WTC11 (cell line): ENCODE measurements around the gene PGGHG. TPM values are rescaled to one million over a fixed set of nuclear protein-coding genes. Genes with fewer than 3 reads are reported as not detected.

ENCODE experiments used
- ATAC-seq: fragments of 200-7000 bp; cut with Tn5 transposase; 2 replicates; pipeline ENCODE4 v1.10.0; 2021; ENCODE audit warnings: mild to moderate bottlenecking, moderate library complexity
- CTCF ChIA-PET: fragments of 300-600 bp; sonication (Branson Sonifier 250); formaldehyde crosslinking; loops from one replicate; lab custom pipeline; 2021; ENCODE audit warnings: antibody characterized with exemption; lab: Charles Lee
- POLR2A ChIA-PET: fragments of 350-600 bp; sonication (Branson Sonifier 250); formaldehyde crosslinking; loops from one replicate; lab custom pipeline; 2021; ENCODE audit warnings: antibody characterized with exemption; lab: Charles Lee
- DNase-seq: peaks from one replicate; pipeline ENCODE4 v3.0.0; 2021; ENCODE audit warnings: low spot score
- H3K27ac Mint-ChIP-seq: 2 replicates; pipeline ENCODE4 v1.8.0; 2021; ENCODE audit warnings: mixed read lengths
- H3K27me3 Mint-ChIP-seq: 2 replicates; pipeline ENCODE4 v1.8.0; 2021; ENCODE audit warnings: low read depth, mild to moderate bottlenecking, moderate library complexity, mixed read lengths
- H3K36me3 Mint-ChIP-seq: 2 replicates; pipeline ENCODE4 v1.8.0; 2021; ENCODE audit warnings: mixed read lengths
- H3K4me1 Mint-ChIP-seq: 2 replicates; pipeline ENCODE4 v1.8.0; 2022; ENCODE audit warnings: mixed read lengths
- H3K4me3 Mint-ChIP-seq: 2 replicates; pipeline ENCODE4 v1.8.0; 2021; ENCODE audit warnings: mild to moderate bottlenecking, moderate library complexity, mixed read lengths
- H3K9me3 Mint-ChIP-seq: 2 replicates; pipeline ENCODE4 v1.8.0; 2021; ENCODE audit warnings: mixed read lengths
- ATF1 ChIP-seq: sonication (generic); formaldehyde crosslinking; IDR thresholded peaks from 2 replicates; pipeline ENCODE4 v1.8.1; 2023; ENCODE audit warnings: mild to moderate bottlenecking, moderate library complexity, missing genetic modification reagents
- CBFB ChIP-seq: sonication (generic); formaldehyde crosslinking; IDR thresholded peaks from 2 replicates; pipeline ENCODE4 v1.8.1; 2022; ENCODE audit warnings: mild to moderate bottlenecking, low read depth, missing genetic modification reagents
- EMX1 ChIP-seq: fragments of 250-450 bp; sonication (Bioruptor Pico); IDR thresholded peaks from 2 replicates; pipeline ENCODE4 v1.8.0; 2021; ENCODE audit warnings: mild to moderate bottlenecking
- FOXJ3 ChIP-seq: sonication (generic); formaldehyde crosslinking; IDR thresholded peaks from 2 replicates; pipeline ENCODE4 v1.9.0; 2021; ENCODE audit warnings: missing genetic modification reagents, mild to moderate bottlenecking, borderline replicate concordance
- FOXP1 ChIP-seq: sonication (generic); formaldehyde crosslinking; IDR thresholded peaks from 2 replicates; pipeline ENCODE4 v1.8.0; 2022; ENCODE audit warnings: missing genetic modification reagents, mild to moderate bottlenecking, moderate library complexity, borderline replicate concordance
- GRHL2 ChIP-seq: fragments of 250-450 bp; sonication (Bioruptor Pico); IDR thresholded peaks from 2 replicates; pipeline ENCODE4 v1.8.0; 2022; ENCODE audit warnings: mild to moderate bottlenecking, moderate library complexity; ENCODE audit not compliant: insufficient replicate concordance, severe bottlenecking
- JUN ChIP-seq: sonication (generic); formaldehyde crosslinking; IDR thresholded peaks from 2 replicates; pipeline ENCODE4 v1.8.0; 2023; ENCODE audit warnings: mild to moderate bottlenecking, missing genetic modification reagents
- KAT7 ChIP-seq: sonication (generic); formaldehyde crosslinking; IDR thresholded peaks from 2 replicates; pipeline ENCODE4 v1.8.1; 2023; ENCODE audit warnings: missing genetic modification reagents, mild to moderate bottlenecking, borderline replicate concordance
- MYBL2 ChIP-seq: sonication (generic); formaldehyde crosslinking; IDR thresholded peaks from 2 replicates; pipeline ENCODE4 v1.8.1; 2023; ENCODE audit warnings: mild to moderate bottlenecking, moderate library complexity, missing genetic modification reagents
- NFATC4 ChIP-seq: fragments of 250-450 bp; sonication (Bioruptor Pico); IDR thresholded peaks from 2 replicates; pipeline ENCODE4 v1.9.0; 2021; ENCODE audit warnings: mild to moderate bottlenecking
- NFYB ChIP-seq: sonication (generic); formaldehyde crosslinking; conservative IDR thresholded peaks from 2 replicates; pipeline ENCODE4 v1.8.0; 2022; ENCODE audit warnings: low read depth, missing genetic modification reagents
- NR2C2 ChIP-seq: sonication (generic); formaldehyde crosslinking; IDR thresholded peaks from 2 replicates; pipeline ENCODE4 v1.8.0; 2022; ENCODE audit warnings: mild to moderate bottlenecking, missing genetic modification reagents
- NR3C1 ChIP-seq: sonication (generic); formaldehyde crosslinking; conservative IDR thresholded peaks from 2 replicates; pipeline ENCODE4 v1.8.1; 2023; ENCODE audit warnings: low read depth, mild to moderate bottlenecking, missing genetic modification reagents
- OVOL2 ChIP-seq: fragments of 250-450 bp; sonication (Bioruptor Pico); IDR thresholded peaks from 2 replicates; pipeline ENCODE4 v1.9.0; 2021; ENCODE audit warnings: mild to moderate bottlenecking, borderline replicate concordance
- RELA ChIP-seq: sonication (generic); formaldehyde crosslinking; IDR thresholded peaks from 2 replicates; pipeline ENCODE4 v1.8.1; 2022; ENCODE audit warnings: missing genetic modification reagents, mild to moderate bottlenecking, borderline replicate concordance
- SMAD4 ChIP-seq: sonication (generic); formaldehyde crosslinking; IDR thresholded peaks from 2 replicates; pipeline ENCODE4 v1.8.0; 2022; ENCODE audit warnings: mild to moderate bottlenecking, missing genetic modification reagents
- SP1 ChIP-seq: sonication (generic); formaldehyde crosslinking; conservative IDR thresholded peaks from 2 replicates; pipeline ENCODE4 v1.8.1; 2022; ENCODE audit warnings: missing genetic modification reagents
- TEAD1 ChIP-seq: sonication (generic); formaldehyde crosslinking; IDR thresholded peaks from 2 replicates; pipeline ENCODE4 v1.8.0; 2022; ENCODE audit warnings: mild to moderate bottlenecking, missing genetic modification reagents
- ZNF121 ChIP-seq: sonication (generic); formaldehyde crosslinking; IDR thresholded peaks from 2 replicates; pipeline ENCODE4 v1.8.0; 2023; ENCODE audit warnings: missing genetic modification reagents
- ZNF138 ChIP-seq: sonication (generic); formaldehyde crosslinking; conservative IDR thresholded peaks from 2 replicates; pipeline ENCODE4 v1.8.1; 2022; ENCODE audit warnings: mild to moderate bottlenecking, moderate library complexity, missing genetic modification reagents
- ZNF232 ChIP-seq: sonication (generic); formaldehyde crosslinking; IDR thresholded peaks from 2 replicates; pipeline ENCODE4 v1.8.0; 2022; ENCODE audit warnings: mild to moderate bottlenecking, missing genetic modification reagents
- ZNF263 ChIP-seq: sonication (generic); formaldehyde crosslinking; IDR thresholded peaks from 2 replicates; pipeline ENCODE4 v1.8.1; 2022; ENCODE audit warnings: low read depth, mild to moderate bottlenecking, moderate library complexity, missing genetic modification reagents
- ZNF416 ChIP-seq: fragments of 250-450 bp; sonication (Bioruptor Pico); IDR thresholded peaks from 2 replicates; pipeline ENCODE4 v1.9.0; 2021; ENCODE audit warnings: mild to moderate bottlenecking, inconsistent platforms
- total RNA-seq: library from RNA; stranded (reverse); gene quantifications from 3 replicates; pipeline ENCODE4 v1.2.3, GENCODE V29; 2021
- TF ChIP-seq, protein P1 (sequence below): sonication (generic); formaldehyde crosslinking; IDR thresholded peaks from 2 replicates; pipeline ENCODE4 v1.8.0; 2023; ENCODE audit warnings: missing genetic modification reagents, mild to moderate bottlenecking, borderline replicate concordance
- TF ChIP-seq, protein P2 (sequence below): fragments of 250-450 bp; sonication (Bioruptor Pico); IDR thresholded peaks from 2 replicates; pipeline ENCODE4 v1.9.0; 2021; ENCODE audit warnings: mild to moderate bottlenecking
- TF ChIP-seq, protein P3 (sequence below): sonication (generic); formaldehyde crosslinking; IDR thresholded peaks from 2 replicates; pipeline ENCODE4 v1.8.1; 2023; ENCODE audit warnings: mild to moderate bottlenecking, missing genetic modification reagents, moderate library complexity
- TF ChIP-seq, protein P4 (sequence below): sonication (generic); formaldehyde crosslinking; IDR thresholded peaks from 2 replicates; pipeline ENCODE4 v1.8.1; 2022; ENCODE audit warnings: low read depth, missing genetic modification reagents, borderline replicate concordance
- TF ChIP-seq, protein P5 (sequence below): fragments of 250-450 bp; sonication (Bioruptor Pico); IDR thresholded peaks from 2 replicates; pipeline ENCODE4 v2.1.2; 2022; ENCODE audit warnings: mild to moderate bottlenecking, moderate library complexity

PGGHG gene
- total RNA-seq, 1 experiment from 2014 or later = 74.9 TPM

DNA sequence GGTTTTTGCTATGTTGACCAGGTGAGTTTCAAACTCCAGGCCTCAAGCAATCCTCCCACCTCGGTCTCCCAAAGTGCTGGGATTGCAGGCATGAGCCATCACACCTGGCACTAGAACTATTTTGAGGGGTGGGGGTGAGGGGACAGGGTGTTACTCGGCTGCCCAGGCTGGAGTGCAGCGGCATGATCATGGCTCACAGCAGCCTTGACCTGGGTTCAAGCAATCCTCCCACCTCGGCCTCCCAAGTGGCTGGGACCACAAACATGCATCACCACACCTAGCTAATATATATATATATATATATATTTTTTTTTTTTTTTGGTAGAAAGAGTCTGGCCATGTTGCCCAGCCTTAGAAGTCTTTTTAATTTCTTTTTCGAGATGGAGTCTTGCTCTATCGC, 48.8 kb downstream of the PGGHG start:
- Mint-ChIP-seq H3K9me3 (peaks cover 9% of the 10 kb centered on the region), H3K4me1 (peaks cover 71% of the 10 kb centered on the region), H3K27me3 (peaks cover 5% of the 10 kb centered on the region), H3K4me3 (no peak overlapping the region), H3K36me3 (peaks cover 9% of the 10 kb centered on the region)
- DNase-seq (no peak), ATAC-seq (no peak)
- POLR2A ChIA-PET = interaction anchor here (1.1 kb wide), 1 partner anchor 50 kb away, joined by 4 read pairs; no protein-coding TSS in a partner anchor
- CTCF ChIA-PET = no interaction called here
- TF ChIP-seq RELA (no peak), GRHL2 (no peak), ZNF263 (CRISPR knock-in tag) (no peak), ZNF138 (CRISPR knock-in tag) (no peak), NFATC4 (CRISPR knock-in tag) (no peak), JUN (CRISPR knock-in tag) (no peak), KAT7 (CRISPR knock-in tag) (no peak), FOXJ3 (CRISPR knock-in tag) (no peak), ZNF416 (no peak), OVOL2 (CRISPR knock-in tag) (no peak), EMX1 (CRISPR knock-in tag) (no peak), FOXP1 (CRISPR knock-in tag) (no peak), ZNF121 (CRISPR knock-in tag) (no peak)
- TF ChIP-seq, protein P1, sequence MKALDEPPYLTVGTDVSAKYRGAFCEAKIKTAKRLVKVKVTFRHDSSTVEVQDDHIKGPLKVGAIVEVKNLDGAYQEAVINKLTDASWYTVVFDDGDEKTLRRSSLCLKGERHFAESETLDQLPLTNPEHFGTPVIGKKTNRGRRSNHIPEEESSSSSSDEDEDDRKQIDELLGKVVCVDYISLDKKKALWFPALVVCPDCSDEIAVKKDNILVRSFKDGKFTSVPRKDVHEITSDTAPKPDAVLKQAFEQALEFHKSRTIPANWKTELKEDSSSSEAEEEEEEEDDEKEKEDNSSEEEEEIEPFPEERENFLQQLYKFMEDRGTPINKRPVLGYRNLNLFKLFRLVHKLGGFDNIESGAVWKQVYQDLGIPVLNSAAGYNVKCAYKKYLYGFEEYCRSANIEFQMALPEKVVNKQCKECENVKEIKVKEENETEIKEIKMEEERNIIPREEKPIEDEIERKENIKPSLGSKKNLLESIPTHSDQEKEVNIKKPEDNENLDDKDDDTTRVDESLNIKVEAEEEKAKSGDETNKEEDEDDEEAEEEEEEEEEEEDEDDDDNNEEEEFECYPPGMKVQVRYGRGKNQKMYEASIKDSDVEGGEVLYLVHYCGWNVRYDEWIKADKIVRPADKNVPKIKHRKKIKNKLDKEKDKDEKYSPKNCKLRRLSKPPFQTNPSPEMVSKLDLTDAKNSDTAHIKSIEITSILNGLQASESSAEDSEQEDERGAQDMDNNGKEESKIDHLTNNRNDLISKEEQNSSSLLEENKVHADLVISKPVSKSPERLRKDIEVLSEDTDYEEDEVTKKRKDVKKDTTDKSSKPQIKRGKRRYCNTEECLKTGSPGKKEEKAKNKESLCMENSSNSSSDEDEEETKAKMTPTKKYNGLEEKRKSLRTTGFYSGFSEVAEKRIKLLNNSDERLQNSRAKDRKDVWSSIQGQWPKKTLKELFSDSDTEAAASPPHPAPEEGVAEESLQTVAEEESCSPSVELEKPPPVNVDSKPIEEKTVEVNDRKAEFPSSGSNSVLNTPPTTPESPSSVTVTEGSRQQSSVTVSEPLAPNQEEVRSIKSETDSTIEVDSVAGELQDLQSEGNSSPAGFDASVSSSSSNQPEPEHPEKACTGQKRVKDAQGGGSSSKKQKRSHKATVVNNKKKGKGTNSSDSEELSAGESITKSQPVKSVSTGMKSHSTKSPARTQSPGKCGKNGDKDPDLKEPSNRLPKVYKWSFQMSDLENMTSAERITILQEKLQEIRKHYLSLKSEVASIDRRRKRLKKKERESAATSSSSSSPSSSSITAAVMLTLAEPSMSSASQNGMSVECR (CRISPR knock-in tag) = no peak
- TF ChIP-seq, protein P2, sequence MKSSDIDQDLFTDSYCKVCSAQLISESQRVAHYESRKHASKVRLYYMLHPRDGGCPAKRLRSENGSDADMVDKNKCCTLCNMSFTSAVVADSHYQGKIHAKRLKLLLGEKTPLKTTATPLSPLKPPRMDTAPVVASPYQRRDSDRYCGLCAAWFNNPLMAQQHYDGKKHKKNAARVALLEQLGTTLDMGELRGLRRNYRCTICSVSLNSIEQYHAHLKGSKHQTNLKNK (CRISPR knock-in tag) = no peak
- TF ChIP-seq, all 79 proteins: peak for 0
- no peak overlapping the region for H3K27ac Mint-ChIP-seq

DNA sequence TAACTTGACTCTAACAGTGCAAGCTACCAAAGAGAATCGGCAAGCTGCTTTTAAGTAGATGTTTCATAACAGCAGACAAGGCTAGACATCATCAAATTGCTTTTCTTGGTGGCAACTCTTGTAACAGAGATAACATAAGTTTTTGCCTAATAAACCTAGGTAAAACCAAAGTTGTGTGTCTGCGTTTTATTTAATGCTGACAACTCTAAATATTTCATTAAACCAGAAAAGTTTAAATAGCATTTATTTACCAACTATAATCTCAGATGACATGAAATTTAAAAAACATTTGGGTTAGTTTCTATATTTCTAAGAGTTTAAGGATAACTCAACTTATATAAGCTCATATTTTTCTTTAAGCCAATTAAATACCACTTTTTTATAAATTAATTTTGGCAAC, 51.0 kb downstream of the PGGHG start:
- TF ChIP-seq, protein P2 (CRISPR knock-in tag) = no peak
- TF ChIP-seq NFYB (CRISPR knock-in tag) (no peak), TEAD1 (CRISPR knock-in tag) (no peak), JUN (CRISPR knock-in tag) (no peak), ZNF232 (no peak), MYBL2 (no peak), NR2C2 (no peak), NR3C1 (CRISPR knock-in tag) (no peak), SP1 (CRISPR knock-in tag) (no peak), SMAD4 (CRISPR knock-in tag) (no peak), CBFB (CRISPR knock-in tag) (no peak), ATF1 (CRISPR knock-in tag) (no peak), EMX1 (CRISPR knock-in tag) (no peak), ZNF263 (CRISPR knock-in tag) (no peak)
- TF ChIP-seq, protein P3, sequence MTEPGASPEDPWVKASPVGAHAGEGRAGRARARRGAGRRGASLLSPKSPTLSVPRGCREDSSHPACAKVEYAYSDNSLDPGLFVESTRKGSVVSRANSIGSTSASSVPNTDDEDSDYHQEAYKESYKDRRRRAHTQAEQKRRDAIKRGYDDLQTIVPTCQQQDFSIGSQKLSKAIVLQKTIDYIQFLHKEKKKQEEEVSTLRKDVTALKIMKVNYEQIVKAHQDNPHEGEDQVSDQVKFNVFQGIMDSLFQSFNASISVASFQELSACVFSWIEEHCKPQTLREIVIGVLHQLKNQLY (CRISPR knock-in tag) = no peak
- TF ChIP-seq, protein P4, sequence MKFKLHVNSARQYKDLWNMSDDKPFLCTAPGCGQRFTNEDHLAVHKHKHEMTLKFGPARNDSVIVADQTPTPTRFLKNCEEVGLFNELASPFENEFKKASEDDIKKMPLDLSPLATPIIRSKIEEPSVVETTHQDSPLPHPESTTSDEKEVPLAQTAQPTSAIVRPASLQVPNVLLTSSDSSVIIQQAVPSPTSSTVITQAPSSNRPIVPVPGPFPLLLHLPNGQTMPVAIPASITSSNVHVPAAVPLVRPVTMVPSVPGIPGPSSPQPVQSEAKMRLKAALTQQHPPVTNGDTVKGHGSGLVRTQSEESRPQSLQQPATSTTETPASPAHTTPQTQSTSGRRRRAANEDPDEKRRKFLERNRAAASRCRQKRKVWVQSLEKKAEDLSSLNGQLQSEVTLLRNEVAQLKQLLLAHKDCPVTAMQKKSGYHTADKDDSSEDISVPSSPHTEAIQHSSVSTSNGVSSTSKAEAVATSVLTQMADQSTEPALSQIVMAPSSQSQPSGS (CRISPR knock-in tag) = no peak
- TF ChIP-seq, protein P5, sequence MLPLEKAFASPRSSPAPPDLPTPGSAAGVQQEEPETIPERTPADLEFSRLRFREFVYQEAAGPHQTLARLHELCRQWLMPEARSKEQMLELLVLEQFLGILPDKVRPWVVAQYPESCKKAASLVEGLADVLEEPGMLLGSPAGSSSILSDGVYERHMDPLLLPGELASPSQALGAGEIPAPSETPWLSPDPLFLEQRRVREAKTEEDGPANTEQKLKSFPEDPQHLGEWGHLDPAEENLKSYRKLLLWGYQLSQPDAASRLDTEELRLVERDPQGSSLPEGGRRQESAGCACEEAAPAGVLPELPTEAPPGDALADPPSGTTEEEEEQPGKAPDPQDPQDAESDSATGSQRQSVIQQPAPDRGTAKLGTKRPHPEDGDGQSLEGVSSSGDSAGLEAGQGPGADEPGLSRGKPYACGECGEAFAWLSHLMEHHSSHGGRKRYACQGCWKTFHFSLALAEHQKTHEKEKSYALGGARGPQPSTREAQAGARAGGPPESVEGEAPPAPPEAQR (CRISPR knock-in tag) = no peak
- H3K4me1 Mint-ChIP-seq = peaks cover 50% of the 10 kb centered on the region
- no peaks in the 10 kb centered on the region for H3K27me3 Mint-ChIP-seq
- H3K4me3 Mint-ChIP-seq = no peak overlapping the region
- peak overlapping the region; percentile 97; the same call in 1 of the 2 replicates for H3K27ac Mint-ChIP-seq
- no peaks in the 10 kb centered on the region for H3K9me3 Mint-ChIP-seq
- H3K36me3 Mint-ChIP-seq = peaks cover 3% of the 10 kb centered on the region; the same call in 1 of the 2 replicates
- no peak for ATAC-seq
- POLR2A ChIA-PET = interaction anchor here (0.7 to 2.6 kb wide), 6 partner anchors 10 to 33 kb away, joined by 3 to 15 read pairs (median 4); no protein-coding TSS in a partner anchor
- DNase-seq = no peak
- CTCF ChIA-PET = interaction anchor here (0.5 to 2.0 kb wide), 14 partner anchors 9 to 236 kb away, joined by 3 to 20 read pairs (median 4); partner anchors contain the start of gene PHRF1
